GM18873 (cell line): ENCODE results near the gene OR2G3.

Source experiments
- ATAC-seq: cut with Tn5 transposase; IDR thresholded peaks from one replicate; pipeline ENCODE4 v1.9.1; 2021; ENCODE audit warnings: mild to moderate bottlenecking, moderate library complexity, moderate number of reproducible peaks; ENCODE audit not compliant: unreplicated experiment, low FRiP score

The OR2G3 gene

DNA sequence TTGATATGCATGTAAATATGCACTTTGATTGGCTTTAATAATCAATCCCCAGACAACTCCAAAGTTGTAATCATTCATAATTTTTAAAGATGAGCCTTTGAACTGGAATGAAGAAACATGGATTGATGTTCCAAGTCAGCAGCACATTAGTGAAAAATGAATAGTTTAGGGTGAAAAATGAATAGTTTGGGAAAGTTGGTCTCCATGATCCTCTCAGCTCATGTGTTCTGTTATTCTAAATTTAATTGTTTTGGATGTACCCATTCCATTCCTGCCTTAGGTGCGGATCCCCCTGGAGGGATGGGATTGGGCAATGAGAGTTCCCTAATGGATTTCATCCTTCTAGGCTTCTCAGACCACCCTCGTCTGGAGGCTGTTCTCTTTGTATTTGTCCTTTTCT lies at the start of gene OR2G3:
TSS of gene OR2G3 (plus strand) at position 301 of the 400 bp plus-strand sequence. CDS start at position 301, 0 bp downstream.
- ATAC-seq = no peak

DNA sequence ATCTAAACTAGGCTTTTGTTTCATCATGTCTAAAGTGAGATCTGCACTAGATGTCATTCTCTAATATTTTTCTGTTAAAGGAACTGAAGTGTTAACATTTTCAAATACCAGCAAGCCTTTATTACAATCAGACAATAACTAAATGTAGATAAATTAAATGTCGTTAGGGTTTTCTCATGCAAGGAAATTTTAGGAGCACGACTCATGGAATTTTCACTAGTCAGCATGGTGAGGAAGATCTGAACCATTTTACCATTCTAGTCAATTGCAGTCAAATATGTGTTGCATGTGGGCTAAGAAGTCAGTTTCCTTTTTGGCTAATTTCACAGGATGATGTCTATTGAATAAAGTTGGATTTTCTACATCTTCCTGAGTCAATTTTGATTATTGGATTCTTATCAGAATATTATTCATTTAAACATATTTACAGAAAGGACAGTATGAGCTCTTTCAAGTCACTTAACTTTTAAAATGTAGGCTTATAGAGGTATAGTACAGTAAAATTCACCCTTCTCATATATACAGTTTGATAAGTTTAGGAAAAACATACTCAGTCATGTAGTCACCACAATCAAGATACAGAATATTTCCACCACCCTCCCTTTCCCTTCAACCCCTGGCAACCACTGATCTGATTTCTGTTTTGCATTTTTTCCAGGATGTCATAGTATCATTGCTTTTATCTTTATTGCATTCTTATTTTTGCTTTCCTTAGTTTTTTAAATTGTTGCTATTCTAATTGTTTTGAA lies 47.3 kb upstream of the OR2G3 start:
- ATAC-seq = no peak

DNA sequence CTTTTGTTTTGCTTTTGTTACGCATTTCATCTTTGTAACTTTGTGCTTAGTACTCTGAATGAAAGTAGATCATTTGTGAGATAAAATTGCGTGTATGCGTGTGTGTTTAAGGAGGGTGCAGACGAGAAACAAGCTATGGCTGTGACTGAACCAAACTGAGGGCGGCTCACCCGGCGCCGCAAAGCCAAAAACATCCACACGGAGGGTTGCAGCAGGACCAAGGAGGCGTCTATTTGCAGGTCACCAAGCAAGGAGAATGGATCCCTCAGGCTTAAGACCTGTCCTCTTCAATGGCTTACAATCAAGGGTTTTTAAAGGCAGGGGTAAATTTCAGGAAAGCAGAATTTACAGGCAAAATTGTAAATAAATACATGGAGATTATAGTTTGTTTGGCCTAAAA lies 43.7 kb upstream of the OR2G3 start:
- ATAC-seq = no peak

DNA sequence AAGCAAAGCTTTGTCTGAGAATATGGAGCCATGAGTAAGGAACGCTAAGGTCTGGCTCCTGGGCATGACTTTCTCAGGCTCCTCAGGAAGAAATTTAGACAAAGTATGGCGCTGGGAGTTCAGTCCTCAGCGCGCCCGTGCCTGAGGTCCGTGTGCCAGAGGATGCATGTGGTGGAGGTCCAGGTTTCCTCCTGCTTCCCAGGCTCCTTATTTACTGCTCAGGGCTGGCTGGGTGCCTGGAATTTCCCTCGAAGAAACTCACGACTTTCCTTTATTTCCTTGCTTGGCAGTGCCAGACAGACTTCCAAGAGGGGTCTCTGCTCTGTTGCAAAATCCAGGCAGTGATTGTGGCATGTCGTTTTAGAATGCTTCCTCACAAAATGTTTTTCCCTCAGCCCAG lies 43.2 kb upstream of the OR2G3 start:
- no peak for ATAC-seq

DNA sequence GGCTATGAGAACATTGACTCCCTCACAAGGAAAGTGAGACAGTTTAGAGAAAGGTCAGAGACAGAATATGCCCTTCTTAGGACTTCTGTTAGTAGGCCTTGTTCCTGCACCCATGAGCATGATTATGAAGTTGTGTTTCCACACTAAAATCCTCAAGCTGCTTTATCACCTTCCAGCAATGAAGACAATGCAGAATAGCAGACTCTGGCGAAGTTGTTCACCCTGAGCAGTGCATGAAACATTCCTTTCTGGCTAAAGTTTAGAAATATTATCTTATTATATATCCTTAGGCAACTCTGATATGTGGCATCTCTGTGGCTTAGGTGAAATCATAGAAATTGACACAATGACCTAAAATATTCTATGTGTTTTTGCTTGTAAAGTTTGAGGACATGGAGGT lies 31.1 kb upstream of the OR2G3 start:
- no peak for ATAC-seq

DNA sequence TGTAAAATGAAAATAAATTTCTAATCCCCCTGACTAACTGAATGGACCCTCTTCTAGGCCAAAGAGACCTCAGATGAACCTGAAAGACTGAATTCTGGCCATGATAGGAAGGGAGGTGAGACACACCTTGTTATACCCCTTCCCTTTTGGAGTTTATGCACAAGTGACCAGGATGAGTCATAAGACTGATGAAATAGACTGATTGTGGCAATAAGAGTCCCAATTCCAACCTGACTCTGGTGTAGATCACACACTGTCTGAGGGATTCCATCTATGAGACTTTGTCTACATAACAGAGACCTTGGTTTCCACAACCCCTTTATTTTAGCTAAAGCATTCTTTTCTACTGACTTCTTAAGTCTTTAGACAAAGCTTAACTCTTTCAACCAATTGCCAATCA lies 30.7 kb upstream of the OR2G3 start:
- no peak for ATAC-seq

DNA sequence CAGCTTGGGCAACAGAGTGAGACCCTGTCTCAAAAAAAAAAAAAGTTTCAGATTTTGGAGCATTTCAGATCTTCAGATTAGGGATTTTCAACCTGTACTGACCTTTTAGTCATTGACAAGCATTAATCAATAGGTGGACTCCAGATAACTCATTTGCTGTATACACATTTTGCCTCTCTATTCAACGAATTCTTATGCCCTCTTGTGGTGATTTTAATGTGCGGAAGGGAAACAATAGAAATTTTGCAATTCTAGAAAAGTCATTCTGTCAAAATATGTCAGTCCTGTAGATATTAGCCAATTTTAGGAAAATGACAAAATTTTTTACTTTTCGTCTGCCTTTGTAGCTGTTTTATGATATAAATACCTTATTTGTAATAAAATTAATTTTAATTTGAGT lies 28.9 kb upstream of the OR2G3 start:
- ATAC-seq = no peak

DNA sequence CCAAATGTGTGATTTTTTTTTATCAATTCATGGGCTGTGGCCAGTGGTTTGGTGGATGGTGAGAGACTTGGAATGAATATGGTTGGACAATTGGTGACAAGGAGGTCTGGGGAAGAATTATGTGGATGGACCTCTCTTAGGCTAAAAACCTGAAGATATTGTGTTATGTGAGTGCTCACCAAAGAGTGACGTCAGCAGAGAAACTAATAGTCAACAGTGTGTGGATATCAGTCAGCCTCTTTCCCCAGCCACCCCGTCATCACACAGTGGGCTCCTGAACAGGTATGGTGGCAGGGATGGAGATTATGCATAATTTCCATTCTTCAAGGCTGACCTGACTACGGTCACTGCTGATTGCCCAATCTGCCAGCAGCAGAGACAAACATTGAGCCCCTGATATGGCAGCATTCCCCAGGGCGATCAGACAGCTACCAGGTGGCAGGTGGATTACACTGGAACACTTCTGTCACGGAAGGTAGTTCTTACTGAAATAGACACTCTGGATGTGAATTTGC lies 26.4 kb upstream of the OR2G3 start:
- no peak for ATAC-seq

DNA sequence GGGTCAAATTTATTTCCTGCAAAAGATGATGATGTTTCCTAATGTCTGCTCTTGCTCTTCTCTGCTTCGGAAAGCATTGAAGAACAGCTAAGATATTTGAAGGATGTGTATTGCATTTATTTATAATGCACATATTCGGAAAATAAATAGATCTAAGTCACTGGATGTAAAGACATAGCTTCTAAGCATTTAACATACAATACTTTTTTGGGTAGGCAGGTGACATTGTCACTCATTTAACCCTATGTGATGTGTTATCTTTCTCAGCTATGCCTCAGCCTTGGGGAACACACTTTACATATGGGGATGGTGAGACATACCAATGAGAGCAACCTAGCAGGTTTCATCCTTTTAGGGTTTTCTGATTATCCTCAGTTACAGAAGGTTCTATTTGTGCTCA lies 17.3 kb upstream of the OR2G3 start, which contains the start of gene OR2G2:
TSS of gene OR2G2 (plus strand) at position 301 of the 400 bp plus-strand sequence. CDS start at position 301, 0 bp downstream.
- no peak for ATAC-seq

DNA sequence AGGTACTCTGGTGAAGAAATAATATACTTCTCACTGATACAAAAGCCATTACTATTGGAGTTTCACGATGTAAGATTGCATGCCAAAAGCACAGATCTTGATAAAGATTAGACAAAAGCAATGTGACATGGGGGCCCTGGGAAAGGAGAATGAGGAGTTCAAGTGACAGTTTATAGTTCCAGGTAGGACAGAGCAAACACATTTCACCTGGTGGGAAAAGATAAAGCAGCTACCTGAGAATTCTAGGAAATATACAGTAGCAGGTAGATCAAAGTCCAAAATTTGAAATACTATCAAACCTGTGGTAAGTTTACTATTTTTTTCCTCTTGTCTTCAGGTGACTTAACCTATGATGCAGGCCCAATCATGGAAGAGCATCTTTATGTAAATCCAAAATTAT lies 8.0 kb downstream of the OR2G3 start:
- no peak for ATAC-seq

DNA sequence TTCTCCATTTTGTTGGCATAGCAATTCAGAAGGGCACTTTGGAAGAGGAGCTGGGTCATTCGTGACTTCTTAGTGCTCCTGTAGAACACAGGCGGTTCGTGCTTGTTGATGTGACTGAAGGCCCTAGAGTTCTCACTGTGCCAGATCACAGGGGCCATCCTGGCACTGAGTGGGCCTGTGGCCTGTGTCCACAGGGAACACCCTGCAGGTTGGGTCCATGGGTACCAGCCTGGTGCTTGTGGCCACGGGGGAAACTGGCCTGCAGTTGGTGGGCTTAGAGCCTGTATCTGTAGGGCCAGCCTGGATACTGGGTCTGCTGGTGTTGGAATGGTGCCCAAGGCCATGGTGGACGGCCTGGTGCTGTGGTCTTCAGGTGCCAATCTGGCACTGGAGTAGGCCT lies 9.2 kb downstream of the OR2G3 start:
- no peak for ATAC-seq

DNA sequence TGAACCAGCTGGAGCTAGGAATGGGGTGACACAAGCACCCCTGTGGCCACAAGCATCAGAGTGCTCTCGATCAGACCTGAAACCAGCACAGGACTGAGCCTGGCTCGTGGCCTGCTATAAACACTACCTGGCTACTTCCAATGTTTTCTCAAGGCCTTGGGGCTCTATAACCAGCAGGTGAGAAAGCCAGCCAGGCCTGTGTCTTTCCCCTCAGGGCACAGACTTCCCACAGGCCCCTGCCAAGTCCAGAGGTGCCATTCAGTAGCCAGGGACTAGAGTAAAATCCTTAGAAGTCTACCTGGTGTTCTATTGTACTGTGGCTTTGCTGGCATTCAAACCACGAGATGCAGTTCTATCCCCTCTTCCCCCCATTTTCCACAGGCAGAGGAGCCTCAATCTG lies 22.6 kb downstream of the OR2G3 start:
- no peak for ATAC-seq

DNA sequence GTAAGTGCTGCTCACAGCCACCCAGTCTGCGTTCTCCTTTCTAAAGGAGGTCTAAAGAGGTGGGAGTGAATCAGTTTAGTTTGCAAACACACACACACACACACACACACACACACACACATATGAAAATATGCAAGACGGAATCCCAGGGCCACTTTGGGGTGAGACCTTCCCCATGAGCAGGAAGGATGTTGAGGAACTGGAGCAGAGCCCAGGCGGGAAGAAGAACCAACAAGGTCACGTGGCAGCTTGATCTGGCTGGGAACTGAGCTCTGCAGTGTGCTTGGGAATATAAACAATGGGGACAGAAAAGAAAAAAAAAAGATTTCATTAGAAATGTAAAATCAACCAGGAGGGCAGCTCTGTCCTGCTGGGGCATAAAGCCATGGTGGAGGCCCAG lies 32.6 kb downstream of the OR2G3 start:
- ATAC-seq = no peak

DNA sequence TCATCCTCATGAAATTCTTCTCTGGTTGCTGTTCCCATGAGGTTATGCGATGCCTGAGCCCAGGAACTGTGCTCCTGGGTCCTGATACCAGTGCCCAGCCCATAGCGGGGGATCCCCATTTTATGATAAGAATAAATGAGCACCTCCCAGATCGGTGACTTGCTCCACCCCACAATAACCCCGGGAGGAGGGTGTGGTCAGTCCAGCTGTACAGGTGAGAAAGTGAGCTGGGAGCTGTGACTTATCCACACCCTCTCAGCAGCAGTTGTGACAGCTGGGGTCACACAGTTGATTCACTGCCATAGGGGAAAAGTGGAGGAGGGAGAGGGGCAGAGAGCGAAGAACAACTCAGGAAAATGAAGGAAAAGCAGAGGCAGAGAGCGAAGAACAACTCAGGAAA lies 33.4 kb downstream of the OR2G3 start:
- no peak for ATAC-seq

DNA sequence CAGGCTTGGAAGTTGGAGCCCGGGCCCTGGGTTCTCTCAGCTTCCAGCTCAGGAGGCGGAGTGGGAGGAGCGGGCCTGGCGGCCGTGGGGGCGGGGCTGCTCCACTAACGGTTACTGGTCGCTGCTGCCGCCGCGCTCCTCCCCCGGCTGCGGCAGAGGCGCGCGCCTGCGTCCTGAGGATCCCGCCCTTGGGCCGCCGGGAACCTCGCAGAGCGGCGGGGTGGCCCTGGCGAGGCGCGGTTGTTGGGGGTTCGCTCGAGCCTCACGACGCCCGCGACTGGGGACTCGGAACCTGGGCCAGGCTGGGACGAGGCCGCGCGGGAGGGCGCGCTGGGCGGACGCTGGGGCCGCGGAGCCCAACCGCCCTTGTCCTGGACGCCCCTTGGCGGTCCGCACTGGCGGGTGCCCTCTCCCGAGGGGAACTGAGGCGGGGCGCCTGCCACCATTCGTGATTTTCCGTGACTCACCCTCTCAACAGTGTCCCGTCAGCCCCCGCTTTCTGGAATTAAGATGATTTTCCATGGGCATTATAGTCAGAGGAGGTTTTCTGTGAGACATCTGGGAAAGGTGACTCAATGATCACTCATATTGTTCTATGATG lies 34.1 kb downstream of the OR2G3 start:
- ATAC-seq = no peak

DNA sequence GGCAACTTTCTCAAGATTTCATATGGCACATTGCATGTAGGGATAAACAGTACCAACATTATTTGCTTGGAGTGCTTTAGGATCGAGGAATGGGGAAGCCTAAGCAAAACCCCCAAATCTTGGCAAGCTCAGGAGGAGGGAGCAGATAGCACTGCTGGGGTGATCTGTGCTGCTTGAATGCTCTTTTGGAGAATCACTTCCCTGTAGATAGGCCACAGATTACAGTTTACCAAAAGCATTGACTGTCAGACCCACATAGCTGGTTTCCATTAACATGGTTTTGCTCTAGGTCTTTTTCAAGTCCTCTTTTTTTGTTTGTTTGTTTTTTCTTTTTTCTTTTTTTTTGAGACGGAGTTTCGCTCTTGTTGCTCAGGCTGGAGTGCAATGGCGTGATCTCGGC lies 37.4 kb downstream of the OR2G3 start:
- no peak for ATAC-seq

DNA sequence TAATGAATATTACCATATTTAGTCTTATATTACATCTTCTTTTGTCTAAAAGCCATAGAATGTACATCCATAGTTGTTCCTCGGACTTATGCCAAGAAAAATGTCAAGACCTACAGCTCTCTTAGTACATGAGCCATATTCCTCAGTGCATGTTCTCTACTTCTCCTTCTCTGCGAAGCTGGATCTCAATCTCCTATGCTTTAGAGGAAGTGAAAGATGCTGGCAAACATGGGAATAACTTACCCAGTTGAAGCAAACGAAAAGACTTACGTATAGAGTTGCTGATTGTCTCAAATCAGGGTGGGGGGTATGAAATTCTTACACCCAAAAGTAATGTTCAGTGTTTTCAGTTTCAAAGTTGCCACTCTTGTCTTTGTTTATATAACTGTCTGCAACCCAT lies 41.5 kb downstream of the OR2G3 start:
- no peak for ATAC-seq

DNA sequence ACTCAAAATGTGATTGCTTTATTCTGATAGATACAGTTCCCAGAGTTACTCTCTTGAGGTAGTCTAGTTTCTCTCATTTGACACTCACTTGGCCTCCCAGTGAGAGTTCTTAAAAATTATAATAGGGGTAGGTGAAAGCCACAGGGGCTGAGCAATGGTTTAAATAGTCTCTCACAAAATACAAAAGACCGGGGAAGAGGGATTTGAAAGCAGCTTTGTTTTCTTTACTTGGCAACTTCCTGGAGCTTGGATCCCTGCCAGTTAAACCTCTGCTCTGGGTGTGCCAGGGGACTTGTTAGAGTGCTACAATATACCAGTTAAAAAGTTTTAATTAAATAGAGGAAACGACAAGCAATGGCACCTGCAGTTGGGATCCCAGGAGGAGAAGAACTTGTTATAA lies 42.5 kb downstream of the OR2G3 start:
- ATAC-seq = no peak

DNA sequence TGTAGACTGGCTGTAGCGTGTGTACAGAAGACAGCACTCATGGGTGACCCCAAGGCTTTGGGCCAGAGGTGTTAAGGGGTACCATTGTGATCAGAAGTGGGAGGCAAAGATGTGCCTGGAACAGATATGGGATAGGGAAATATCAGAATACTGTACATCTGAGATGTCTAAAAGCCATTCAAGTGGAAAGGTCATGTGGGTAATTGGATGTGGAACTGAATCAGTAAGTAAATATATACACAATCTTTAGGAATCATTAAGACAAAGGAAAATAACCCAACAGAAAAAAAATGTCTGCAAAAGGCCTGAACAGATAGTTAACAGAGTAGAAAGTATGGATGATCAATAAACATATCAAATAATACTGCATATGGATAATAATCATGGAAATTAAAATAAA lies 47.7 kb downstream of the OR2G3 start:
- ATAC-seq = no peak
